Keratinocyte (primary cell): ENCODE results near the gene GDAP2. TPM values are rescaled to one million over a fixed set of nuclear protein-coding genes. Genes with fewer than 3 reads are reported as not detected.

Source experiments
- DNase-seq: peaks from one replicate; pipeline ENCODE4 v3.0.0-alpha.2; 2011; ENCODE audit warnings: low read depth, missing footprints, low spot score
- FAIRE-seq: peaks from 2 replicates; lab custom pipeline; 2011; peaks lifted over from hg19 to GRCh38; lab: Jason Lieb, UNC
- H2AFZ ChIP-seq: 2 replicates; pipeline ENCODE4 v1.6.0; 2012; ENCODE audit warnings: low read length, control low read depth, inconsistent platforms; ENCODE audit not compliant: control insufficient read depth
- H3K27ac ChIP-seq: 2 replicates; pipeline ENCODE4 v1.5.1; 2011; ENCODE audit warnings: low read length; ENCODE audit not compliant: control insufficient read depth, insufficient read depth
- H3K27me3 ChIP-seq: 3 replicates; pipeline ENCODE4 v1.6.0; 2011; ENCODE audit warnings: low read length; ENCODE audit not compliant: control insufficient read depth, insufficient read depth; ENCODE audit errors: extremely low read depth
- H3K36me3 ChIP-seq, 2 experiments: 2 replicates in 1 of 2; 3 replicates in 1 of 2; pipeline ENCODE4 v1.5.1; 2011; ENCODE audit warnings: low read length in 2 of 2, mild to moderate bottlenecking in 1 of 2; ENCODE audit not compliant: control insufficient read depth in 2 of 2, insufficient read depth in 2 of 2; ENCODE audit errors: extremely low read depth in 1 of 2
- H3K4me1 ChIP-seq: 3 replicates; pipeline ENCODE4 v1.5.1; 2011; ENCODE audit warnings: low read length; ENCODE audit not compliant: control insufficient read depth, insufficient read depth; ENCODE audit errors: extremely low read depth
- H3K4me2 ChIP-seq: 3 replicates; pipeline ENCODE4 v1.6.0; 2011; ENCODE audit warnings: low read depth, low read length; ENCODE audit not compliant: control insufficient read depth, insufficient read depth; ENCODE audit errors: extremely low read depth
- H3K4me3 ChIP-seq, 3 experiments: fragments of 200-600 bp in 1 of 3; sonication (generic) in 1 of 3; 2 replicates in 2 of 3; 3 replicates in 1 of 3; pipeline ENCODE4 v1.5.1; 2011 to 2016; ENCODE audit warnings: low read length in 3 of 3, mild to moderate bottlenecking in 3 of 3, control low read depth in 2 of 3, inconsistent platforms in 1 of 3, low read depth in 1 of 3, mixed read lengths in 1 of 3, mixed run types in 1 of 3, moderate library complexity in 1 of 3; ENCODE audit not compliant: control insufficient read depth in 2 of 3, insufficient read depth in 2 of 3; ENCODE audit errors: extremely low read depth in 1 of 3
- H3K79me2 ChIP-seq: 2 replicates; pipeline ENCODE4 v1.6.0; 2012; ENCODE audit warnings: low read length; ENCODE audit not compliant: control insufficient read depth, insufficient read depth
- H3K9ac ChIP-seq: 3 replicates; pipeline ENCODE4 v1.6.0; 2011; ENCODE audit warnings: low read length; ENCODE audit not compliant: control insufficient read depth, insufficient read depth; ENCODE audit errors: extremely low read depth
- H3K9me1 ChIP-seq: 3 replicates; pipeline ENCODE4 v1.6.0; 2011; ENCODE audit warnings: low read length; ENCODE audit not compliant: control insufficient read depth, insufficient read depth; ENCODE audit errors: extremely low read depth
- H3K9me3 ChIP-seq: 2 replicates; pipeline ENCODE4 v1.5.1; 2012; ENCODE audit warnings: low read depth, low read length; ENCODE audit not compliant: control insufficient read depth
- H4K20me1 ChIP-seq: 3 replicates; pipeline ENCODE4 v1.6.0; 2011; ENCODE audit warnings: low read length; ENCODE audit not compliant: control insufficient read depth, insufficient read depth; ENCODE audit errors: extremely low read depth
- EZH2 ChIP-seq: IDR thresholded peaks from one replicate; pipeline ENCODE4 v1.6.1; 2012; ENCODE audit warnings: inconsistent platforms, mild to moderate bottlenecking, low read length, moderate library complexity
- dilution Hi-C: fragments of 300-500 bp; cut with MboI; formaldehyde crosslinking; loops from one replicate; pipeline ENCODE4 v1.7.0; 2020; ENCODE audit warnings: low sequenced_read_pairs; ENCODE audit not compliant: extremely low pct_ligation_motif_present
- polyA plus RNA-seq, 5 experiments: library from polyadenylated mRNA; depleted of rRNA in 3 of 5; stranded (reverse) in 3 of 5; stranded (forward) in 1 of 5; unstranded in 1 of 5; fragments of >200 nt; gene quantifications; 1 replicate in 1 of 5; 2 replicates in 3 of 5; 3 replicates in 1 of 5; pipeline versions ENCODE4 v1.2.1 to v1.2.3, GENCODE V29; 2011 to 2012; ENCODE audit warnings: missing spikeins in 2 of 5, low read depth in 1 of 5, low replicate concordance in 1 of 5
- TF ChIP-seq, protein P1 (sequence below), 3 experiments: IDR thresholded peaks in 1 of 3; conservative IDR thresholded peaks in 1 of 3; optimal IDR thresholded peaks in 1 of 3; 2 replicates in 2 of 3; 3 replicates in 1 of 3; pipeline versions ENCODE3 to v1.5.1; 2011; ENCODE audit warnings: low read length in 3 of 3, mild to moderate bottlenecking in 3 of 3, moderate library complexity in 2 of 3, control low read depth in 1 of 3, inconsistent platforms in 1 of 3; ENCODE audit not compliant: insufficient read depth in 2 of 3; ENCODE audit errors: extremely low read depth in 1 of 3

The GDAP2 gene
- polyA plus RNA-seq, 1 donor (not counting 4 experiments of a cell fraction or from before 2014, with no cell fraction given) = 15.7 TPM

DNA sequence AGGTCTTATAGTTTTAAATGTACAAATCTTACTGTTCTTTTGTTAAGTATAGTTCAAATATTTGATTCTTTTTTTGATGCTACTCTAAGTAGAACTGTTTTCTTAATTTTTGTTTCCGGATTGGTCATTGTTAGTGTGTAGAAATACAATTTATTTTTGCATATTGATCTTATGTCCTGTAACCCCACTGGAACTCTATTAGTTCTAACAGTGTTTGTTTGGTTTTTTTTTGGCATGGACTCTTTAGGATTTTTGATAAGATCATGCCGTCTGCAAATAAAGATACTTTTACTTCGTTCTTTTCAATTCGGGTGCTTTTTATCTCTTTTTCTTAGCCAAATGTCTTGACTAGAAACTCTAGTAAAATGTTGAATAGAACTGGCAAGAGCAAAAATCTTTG is 26.5 kb downstream of the GDAP2 start:
- Histone ChIP-seq H2AFZ (no peak overlapping the region), H3K4me2 (no peak overlapping the region), H3K27ac (no peak overlapping the region), H3K36me3 (peaks cover 12 to 19% of the 10 kb centered on the region in 2 experiments), H3K79me2 (no peaks in the 10 kb centered on the region), H3K4me3 (no peak overlapping the region), H4K20me1 (no peaks in the 10 kb centered on the region), H3K9ac (no peak overlapping the region), H3K9me1 (no peaks in the 10 kb centered on the region), H3K9me3 (no peaks in the 10 kb centered on the region), H3K27me3 (no peaks in the 10 kb centered on the region), H3K4me1 (no peaks in the 10 kb centered on the region)
- no peak for TF ChIP-seq EZH2
- TF ChIP-seq, protein P1, sequence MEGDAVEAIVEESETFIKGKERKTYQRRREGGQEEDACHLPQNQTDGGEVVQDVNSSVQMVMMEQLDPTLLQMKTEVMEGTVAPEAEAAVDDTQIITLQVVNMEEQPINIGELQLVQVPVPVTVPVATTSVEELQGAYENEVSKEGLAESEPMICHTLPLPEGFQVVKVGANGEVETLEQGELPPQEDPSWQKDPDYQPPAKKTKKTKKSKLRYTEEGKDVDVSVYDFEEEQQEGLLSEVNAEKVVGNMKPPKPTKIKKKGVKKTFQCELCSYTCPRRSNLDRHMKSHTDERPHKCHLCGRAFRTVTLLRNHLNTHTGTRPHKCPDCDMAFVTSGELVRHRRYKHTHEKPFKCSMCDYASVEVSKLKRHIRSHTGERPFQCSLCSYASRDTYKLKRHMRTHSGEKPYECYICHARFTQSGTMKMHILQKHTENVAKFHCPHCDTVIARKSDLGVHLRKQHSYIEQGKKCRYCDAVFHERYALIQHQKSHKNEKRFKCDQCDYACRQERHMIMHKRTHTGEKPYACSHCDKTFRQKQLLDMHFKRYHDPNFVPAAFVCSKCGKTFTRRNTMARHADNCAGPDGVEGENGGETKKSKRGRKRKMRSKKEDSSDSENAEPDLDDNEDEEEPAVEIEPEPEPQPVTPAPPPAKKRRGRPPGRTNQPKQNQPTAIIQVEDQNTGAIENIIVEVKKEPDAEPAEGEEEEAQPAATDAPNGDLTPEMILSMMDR (optimal IDR thresholded peaks at IDR 0.05 in 1 of 3, IDR thresholded peaks at IDR 0.05 in 1 of 3, conservative IDR thresholded peaks at IDR 0.05 in 1 of 3; ENCODE audit: extremely low read depth in 1 of 3, insufficient read depth in 2 of 3, low read length in 3 of 3) = no peak
- dilution Hi-C loops = no loop called here
- no peak for DNase-seq
- FAIRE-seq = no peak

- Histone ChIP-seq H3K9me1 (no peaks in the 10 kb centered on the region), H3K4me2 (no peak overlapping the region), H3K27ac (no peak overlapping the region), H3K27me3 (no peaks in the 10 kb centered on the region), H2AFZ (no peak overlapping the region), H3K4me1 (no peaks in the 10 kb centered on the region), H3K9ac (no peak overlapping the region), H3K4me3 (no peak overlapping the region), H3K9me3 (no peaks in the 10 kb centered on the region), H3K36me3 (peaks cover 9 to 17% of the 10 kb centered on the region in 2 experiments), H3K79me2 (no peaks in the 10 kb centered on the region), H4K20me1 (no peaks in the 10 kb centered on the region)
- FAIRE-seq (no peak), DNase-seq (no peak)
- dilution Hi-C loops = no loop called here
- TF ChIP-seq EZH2 = no peak
- TF ChIP-seq, protein P1 (optimal IDR thresholded peaks at IDR 0.05 in 1 of 3, IDR thresholded peaks at IDR 0.05 in 1 of 3, conservative IDR thresholded peaks at IDR 0.05 in 1 of 3; ENCODE audit: extremely low read depth in 1 of 3, insufficient read depth in 2 of 3, low read length in 3 of 3) = no peak
Observed at GRCh38 chr1:117899801-117900200, 29.6 kb downstream of the GDAP2 start.
